Measurements from ENCODE around the gene ADAMTS12.

Gene ADAMTS12

GRCh38 chr5:33538201-33538600 is 353.6 kb downstream of the ADAMTS12 start:
- no peak for TF ChIP-seq CTCF (IDR thresholded peaks at IDR 0.05)

- TF ChIP-seq CTCF (IDR thresholded peaks at IDR 0.05) = no peak
These were observed 354.6 kb downstream of the ADAMTS12 start for GRCh38 chr5:33537240-33537639.

GRCh38 chr5:33536802-33537201 is 355.0 kb downstream of the ADAMTS12 start:
- TF ChIP-seq CTCF (IDR thresholded peaks at IDR 0.05) = no peak

- TF ChIP-seq CTCF (IDR thresholded peaks at IDR 0.05) = no peak
These were observed 360.0 kb downstream of the ADAMTS12 start for GRCh38 chr5:33531824-33532223.

GRCh38 chr5:33531037-33531298 is 360.8 kb downstream of the ADAMTS12 start:
- TF ChIP-seq CTCF (IDR thresholded peaks at IDR 0.05) = no peak

GRCh38 chr5:33530183-33531036 is 361.4 kb downstream of the ADAMTS12 start:
- no peak for TF ChIP-seq CTCF (IDR thresholded peaks at IDR 0.05)

GRCh38 chr5:33527696-33528095 is 364.1 kb downstream of the ADAMTS12 start:
- TF ChIP-seq CTCF (IDR thresholded peaks at IDR 0.05) = no peak

- no peak for TF ChIP-seq CTCF (IDR thresholded peaks at IDR 0.05)
These were observed 365.0 kb downstream of the ADAMTS12 start for GRCh38 chr5:33526755-33527154.

Data from LNCAP (cell line).